ENCODE measurements around the gene RAB3GAP1.

DNA sequence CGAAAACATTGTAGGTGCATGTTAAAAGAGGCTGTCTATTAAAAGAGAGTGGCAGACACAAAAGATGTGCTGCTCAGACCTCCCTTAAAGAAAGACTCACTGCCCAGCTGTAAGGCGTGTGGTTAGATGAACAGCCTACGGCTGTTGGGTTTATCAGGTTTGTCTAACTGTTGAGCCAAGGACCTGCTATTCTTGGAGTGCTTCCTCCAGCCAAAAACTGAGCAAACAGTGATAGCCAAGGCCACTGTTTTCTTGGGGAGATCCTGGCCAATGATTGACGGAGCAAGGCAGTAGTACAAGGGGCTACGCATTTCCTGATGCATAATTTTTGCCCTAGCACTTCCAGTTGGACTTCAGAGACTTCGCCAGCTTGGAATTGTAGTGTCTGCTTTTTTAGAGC, 1.4 kb upstream of the RAB3GAP1 start:
- TF ChIP-seq, protein P1, sequence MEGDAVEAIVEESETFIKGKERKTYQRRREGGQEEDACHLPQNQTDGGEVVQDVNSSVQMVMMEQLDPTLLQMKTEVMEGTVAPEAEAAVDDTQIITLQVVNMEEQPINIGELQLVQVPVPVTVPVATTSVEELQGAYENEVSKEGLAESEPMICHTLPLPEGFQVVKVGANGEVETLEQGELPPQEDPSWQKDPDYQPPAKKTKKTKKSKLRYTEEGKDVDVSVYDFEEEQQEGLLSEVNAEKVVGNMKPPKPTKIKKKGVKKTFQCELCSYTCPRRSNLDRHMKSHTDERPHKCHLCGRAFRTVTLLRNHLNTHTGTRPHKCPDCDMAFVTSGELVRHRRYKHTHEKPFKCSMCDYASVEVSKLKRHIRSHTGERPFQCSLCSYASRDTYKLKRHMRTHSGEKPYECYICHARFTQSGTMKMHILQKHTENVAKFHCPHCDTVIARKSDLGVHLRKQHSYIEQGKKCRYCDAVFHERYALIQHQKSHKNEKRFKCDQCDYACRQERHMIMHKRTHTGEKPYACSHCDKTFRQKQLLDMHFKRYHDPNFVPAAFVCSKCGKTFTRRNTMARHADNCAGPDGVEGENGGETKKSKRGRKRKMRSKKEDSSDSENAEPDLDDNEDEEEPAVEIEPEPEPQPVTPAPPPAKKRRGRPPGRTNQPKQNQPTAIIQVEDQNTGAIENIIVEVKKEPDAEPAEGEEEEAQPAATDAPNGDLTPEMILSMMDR (IDR thresholded peaks at IDR 0.05) = no peak
- no peak for TF ChIP-seq POLR2A (IDR thresholded peaks at IDR 0.05)
- no peak for TF ChIP-seq POLR2AphosphoS5 (IDR thresholded peaks at IDR 0.05)
- TF ChIP-seq EP300 (IDR thresholded peaks at IDR 0.05; ENCODE audit: low read depth) = no peak
